BJ (cell line): Measurements from ENCODE around the gene PLPPR1. TPM values are rescaled to one million over a fixed set of nuclear protein-coding genes. Genes with fewer than 3 reads are reported as not detected.

ENCODE experiments used
- CTCF ChIA-PET: fragments of 350-600 bp; formaldehyde crosslinking; extraction: SDS; loops from one replicate; lab custom pipeline; 2021; ENCODE audit warnings: antibody characterized with exemption, inconsistent platforms; lab: Yijun Ruan, JAX
- POLR2A ChIA-PET: fragments of 300-600 bp; sonication (Branson Sonifier 250); formaldehyde crosslinking; extraction: SDS; loops from one replicate; lab custom pipeline; 2021; ENCODE audit warnings: antibody characterized with exemption; lab: Charles Lee
- DNase-seq: peaks from one replicate; pipeline ENCODE4 v3.0.0-alpha.2; 2011; ENCODE audit warnings: low read depth
- H3K27me3 ChIP-seq: 2 replicates; pipeline ENCODE4 v1.6.0; 2011; ENCODE audit warnings: low read length; ENCODE audit not compliant: control insufficient read depth, insufficient read depth
- H3K36me3 ChIP-seq: 2 replicates; pipeline ENCODE4 v1.5.1; 2011; ENCODE audit warnings: low read length; ENCODE audit not compliant: control insufficient read depth, insufficient read depth
- H3K4me3 ChIP-seq: 2 replicates; pipeline ENCODE4 v1.5.1; 2011; ENCODE audit warnings: low read depth, mild to moderate bottlenecking, control low read depth, low read length
- CTCF ChIP-seq: IDR thresholded peaks from 2 replicates; pipeline ENCODE4 v1.5.1; 2011; ENCODE audit warnings: low read depth, mild to moderate bottlenecking, control low read depth, inconsistent platforms, low read length, moderate library complexity; ENCODE audit not compliant: insufficient read depth
- polyA plus RNA-seq: library from polyadenylated mRNA; depleted of rRNA; stranded (reverse); fragments of >200 nt; gene quantifications from 2 replicates; pipeline ENCODE4 v1.2.3, GENCODE V29; 2011

Gene PLPPR1
- polyA plus RNA-seq, 1 experiment, result not detected

- DNase-seq, result no peak
- Histone ChIP-seq H3K4me3 (no peak overlapping the region), H3K27me3 (peaks cover 11% of the 10 kb centered on the region), H3K36me3 (no peaks in the 10 kb centered on the region)
- ChIA-PET CTCF (no interaction called here), POLR2A (no interaction called here)
- no peak for TF ChIP-seq CTCF
These were observed 1.5 kb downstream of the PLPPR1 start for GRCh38 chr9:101030086-101030391.

GRCh38 chr9:101032426-101032825 lies 3.9 kb downstream of the PLPPR1 start:
- no peaks in the 10 kb centered on the region for H3K36me3 ChIP-seq
- DNase-seq, result no peak
- no peak for TF ChIP-seq CTCF
- peaks cover 11% of the 10 kb centered on the region for H3K27me3 ChIP-seq
- ChIA-PET POLR2A (no interaction called here), CTCF (no interaction called here)
- no peak overlapping the region for H3K4me3 ChIP-seq

- no peak for DNase-seq
- no peaks in the 10 kb centered on the region for H3K36me3 ChIP-seq
- H3K27me3 ChIP-seq, result peaks cover 9% of the 10 kb centered on the region
- H3K4me3 ChIP-seq, result no peak overlapping the region
- POLR2A ChIA-PET, result no interaction called here
- TF ChIP-seq CTCF, result no peak
- CTCF ChIA-PET, result interaction anchor here (1.0 kb wide), 1 partner anchor 8 kb away, joined by 3 read pairs; no protein-coding TSS in a partner anchor
These were observed 5.7 kb downstream of the PLPPR1 start for GRCh38 chr9:101034222-101034621.

GRCh38 chr9:101035098-101035497 lies 6.6 kb downstream of the PLPPR1 start:
- ChIA-PET CTCF (interaction anchor here (1.0 kb wide), 1 partner anchor 9 kb away, joined by 3 read pairs; no protein-coding TSS in a partner anchor), POLR2A (no interaction called here)
- TF ChIP-seq CTCF, result no peak
- DNase-seq, result no peak
- Histone ChIP-seq H3K27me3 (peaks cover 3% of the 10 kb centered on the region; the same call in 1 of the 2 replicates), H3K4me3 (no peak overlapping the region), H3K36me3 (no peaks in the 10 kb centered on the region)

GRCh38 chr9:101037430-101037829 lies 8.9 kb downstream of the PLPPR1 start:
- no peak for DNase-seq
- ChIA-PET POLR2A (no interaction called here), CTCF (no interaction called here)
- Histone ChIP-seq H3K27me3 (no peaks in the 10 kb centered on the region), H3K36me3 (no peaks in the 10 kb centered on the region), H3K4me3 (no peak overlapping the region)
- TF ChIP-seq CTCF, result no peak
